Measurements from ENCODE around the gene TBL3.
"Not testable (repeated sequence)": the region's sequence is repeated elsewhere in the genome, so short reads cannot be mapped to it uniquely, and the experiment has no call there.

The TBL3 gene

GRCh38 chr16:1999866-2000514 is 28.1 kb downstream of the TBL3 start:
- no peak for DNase-seq (ENCODE audit: low read depth in 2 of 2)

- DNase-seq (ENCODE audit: low read depth in 2 of 2), result no peak
Observed at GRCh38 chr16:2001035-2001434, 29.2 kb downstream of the TBL3 start.

- DNase-seq (ENCODE audit: low read depth in 2 of 2), result no peak
Observed at GRCh38 chr16:2001456-2002355, 29.9 kb downstream of the TBL3 start.

GRCh38 chr16:2002406-2003230 is 30.8 kb downstream of the TBL3 start:
- DNase-seq (ENCODE audit: low read depth in 2 of 2), result no peak

GRCh38 chr16:2003231-2003826 is 31.5 kb downstream of the TBL3 start:
- DNase-seq (ENCODE audit: low read depth in 2 of 2), result no peak

- peak; percentile 55 to 72 for DNase-seq (ENCODE audit: low read depth in 2 of 2)
Observed at GRCh38 chr16:2003827-2004641, 32.2 kb downstream of the TBL3 start.

- no peak for DNase-seq (ENCODE audit: low read depth in 2 of 2)
Observed at GRCh38 chr16:2004795-2005517, 33.1 kb downstream of the TBL3 start.

- no peak for DNase-seq (ENCODE audit: low read depth in 2 of 2)
Observed at GRCh38 chr16:2005646-2006045, 33.8 kb downstream of the TBL3 start.

GRCh38 chr16:2006317-2006716 is 34.5 kb downstream of the TBL3 start:
- DNase-seq (ENCODE audit: low read depth in 2 of 2), result no peak

- no peak for DNase-seq (ENCODE audit: low read depth in 2 of 2)
Observed at GRCh38 chr16:2007081-2007836, 35.4 kb downstream of the TBL3 start.

GRCh38 chr16:2008009-2008526 is 36.2 kb downstream of the TBL3 start:
- no peak for DNase-seq (ENCODE audit: low read depth in 2 of 2)

- no peak for DNase-seq (ENCODE audit: low read depth in 2 of 2)
Observed at GRCh38 chr16:2008631-2009163, 36.8 kb downstream of the TBL3 start.

- DNase-seq (ENCODE audit: low read depth in 2 of 2), result no peak
Observed at GRCh38 chr16:2009164-2009711, 37.4 kb downstream of the TBL3 start.

GRCh38 chr16:2009791-2010510 is 38.1 kb downstream of the TBL3 start, which contains the start of gene ZNF598:
Gene ZNF598, minus strand, starts transcription at chr16:2009821.
- DNase-seq (ENCODE audit: low read depth in 2 of 2), result peak; percentile 50 to 78

- DNase-seq (ENCODE audit: low read depth in 2 of 2), result not testable (repeated sequence)
Observed at GRCh38 chr16:2011726-2012125, 39.9 kb downstream of the TBL3 start.

GRCh38 chr16:2013527-2013926 is 41.7 kb downstream of the TBL3 start:
- DNase-seq (ENCODE audit: low read depth in 2 of 2), result no peak

GRCh38 chr16:2015117-2015946 is 43.5 kb downstream of the TBL3 start:
- no peak for DNase-seq (ENCODE audit: low read depth in 2 of 2)
